Mesenchymal stem cell (in vitro differentiated cells and primary cell): ENCODE results near the gene TMEM87A.

Experiments used
- DNase-seq: peaks from one replicate; pipeline ENCODE4 v3.0.0-alpha.2; 2013
- H2AFZ ChIP-seq: one replicate; pipeline ENCODE4 v1.6.1; 2013; ENCODE audit warnings: low read depth, mild to moderate bottlenecking, control low read depth, inconsistent platforms, low read length, moderate library complexity
- H2AK5ac ChIP-seq: 2 replicates; pipeline ENCODE4 v1.6.1; 2013; ENCODE audit warnings: low read length, moderate library complexity, mild to moderate bottlenecking, inconsistent platforms; ENCODE audit not compliant: severe bottlenecking
- H2BK120ac ChIP-seq: one replicate; pipeline ENCODE4 v1.6.1; 2013; ENCODE audit warnings: low read depth, mild to moderate bottlenecking, inconsistent platforms, low read length, moderate library complexity
- H2BK12ac ChIP-seq, 2 experiments: one replicate each; pipeline ENCODE4 v1.6.1; 2013; ENCODE audit warnings: inconsistent platforms in 2 of 2, low read length in 2 of 2, mild to moderate bottlenecking in 2 of 2, moderate library complexity in 2 of 2, control low read depth in 1 of 2
- H2BK15ac ChIP-seq: one replicate; pipeline ENCODE4 v1.6.1; 2013; ENCODE audit warnings: mild to moderate bottlenecking, low read depth, inconsistent platforms; ENCODE audit not compliant: poor library complexity, severe bottlenecking
- H2BK5ac ChIP-seq: 2 replicates; pipeline ENCODE4 v1.6.1; 2013; ENCODE audit warnings: low read depth, mild to moderate bottlenecking, low read length, control low read depth, inconsistent platforms; ENCODE audit not compliant: poor library complexity, severe bottlenecking
- H3K14ac ChIP-seq, 2 experiments: one replicate each; pipeline ENCODE4 v1.6.1; 2013; ENCODE audit warnings: inconsistent platforms in 2 of 2, low read length in 2 of 2, control low read depth in 1 of 2, mild to moderate bottlenecking in 1 of 2, moderate library complexity in 1 of 2
- H3K18ac ChIP-seq, 2 experiments: one replicate each; pipeline ENCODE4 v1.6.1; 2013; ENCODE audit warnings: inconsistent platforms in 2 of 2, low read length in 2 of 2, control low read depth in 1 of 2, low read depth in 1 of 2, mild to moderate bottlenecking in 1 of 2
- H3K23ac ChIP-seq, 2 experiments: one replicate each; pipeline ENCODE4 v1.6.1; 2013; ENCODE audit warnings: inconsistent platforms in 2 of 2, low read length in 2 of 2, mild to moderate bottlenecking in 2 of 2, moderate library complexity in 2 of 2, control low read depth in 1 of 2
- H3K27ac ChIP-seq: 2 replicates; pipeline ENCODE4 v1.5.1; 2013; ENCODE audit warnings: mild to moderate bottlenecking, moderate library complexity, low read length, control low read depth, inconsistent platforms; ENCODE audit not compliant: poor library complexity, severe bottlenecking
- H3K27me3 ChIP-seq, 2 experiments: 2 replicates each; pipeline versions ENCODE4 v1.6.1 to v1.7.0; 2013; ENCODE audit warnings: low read length in 2 of 2, mild to moderate bottlenecking in 2 of 2, moderate library complexity in 2 of 2, control low read depth in 1 of 2, inconsistent platforms in 1 of 2; ENCODE audit not compliant: control insufficient read depth in 1 of 2, insufficient read depth in 1 of 2
- H3K36me3 ChIP-seq, 2 experiments: 2 replicates each; pipeline versions ENCODE4 v1.6.1 to v1.7.0; 2013; ENCODE audit warnings: low read length in 2 of 2, control low read depth in 1 of 2, inconsistent platforms in 1 of 2, low read depth in 1 of 2, mild to moderate bottlenecking in 1 of 2; ENCODE audit not compliant: insufficient read depth in 2 of 2, control insufficient read depth in 1 of 2
- H3K4ac ChIP-seq, 2 experiments: one replicate each; pipeline ENCODE4 v1.6.1; 2013; ENCODE audit warnings: inconsistent platforms in 2 of 2, low read length in 2 of 2, mild to moderate bottlenecking in 2 of 2, moderate library complexity in 2 of 2, control low read depth in 1 of 2, low read depth in 1 of 2
- H3K4me1 ChIP-seq: 2 replicates; pipeline ENCODE4 v1.6.1; 2013; ENCODE audit warnings: low read depth, low read length, control low read depth; ENCODE audit not compliant: control insufficient read depth, insufficient read depth
- H3K4me2 ChIP-seq: 2 replicates; pipeline ENCODE4 v1.6.1; 2013; ENCODE audit warnings: low read length, mild to moderate bottlenecking, inconsistent platforms; ENCODE audit not compliant: poor library complexity, severe bottlenecking
- H3K4me3 ChIP-seq, 2 experiments: 2 replicates each; pipeline versions ENCODE4 v1.5.1 to v1.7.0; 2013; ENCODE audit warnings: low read length in 2 of 2, mild to moderate bottlenecking in 2 of 2, control low read depth in 1 of 2, low read depth in 1 of 2; ENCODE audit not compliant: insufficient read depth in 1 of 2
- H3K79me1 ChIP-seq: replicated peaks from 2 replicates; pipeline ENCODE4 v1.6.1; 2013; ENCODE audit warnings: mild to moderate bottlenecking, control low read depth, low read length, inconsistent platforms; ENCODE audit not compliant: poor library complexity, severe bottlenecking
- H3K9ac ChIP-seq: 2 replicates; pipeline ENCODE4 v1.7.0; 2013; ENCODE audit warnings: mild to moderate bottlenecking, low read length, moderate library complexity
- H3K9me3 ChIP-seq: 2 replicates; pipeline ENCODE4 v1.7.0; 2013; ENCODE audit warnings: mild to moderate bottlenecking, low read length; ENCODE audit not compliant: control insufficient read depth
- H4K8ac ChIP-seq: one replicate; pipeline ENCODE4 v1.6.1; 2013; ENCODE audit warnings: inconsistent platforms, mild to moderate bottlenecking, low read length, moderate library complexity
- H4K91ac ChIP-seq: one replicate; pipeline ENCODE4 v1.6.1; 2013; ENCODE audit warnings: mild to moderate bottlenecking, low read length, inconsistent platforms
- WGBS: methylation state at CpG from one replicate; pipeline ENCODE4 v1.1.7; 2013; ENCODE audit warnings: mixed read lengths; 5-methylcytosine and 5-hydroxymethylcytosine counted together

TMEM87A gene

GRCh38 chr15:42273900-42274701 lies 868 bp upstream of the TMEM87A start:
- peak overlapping the region; percentile 61 to 80 for H3K4me3 ChIP-seq
- peak overlapping the region; percentile 99 for H3K9ac ChIP-seq
- H3K18ac ChIP-seq, result peak overlapping the region; percentile 82 to 90
- H3K4me2 ChIP-seq, result peak overlapping the region; percentile 68
- H3K4me1 ChIP-seq, result peaks cover 3% of the 10 kb centered on the region
- H3K4ac ChIP-seq, result peak overlapping the region; percentile 37 to 82
- peak overlapping the region; percentile 94 for H4K8ac ChIP-seq
- no peak overlapping the region for H2AFZ ChIP-seq
- peak overlapping the region; percentile 96 for H3K27ac ChIP-seq
- no peak overlapping the region for H3K23ac ChIP-seq
- H2BK5ac ChIP-seq, result peak overlapping the region; percentile 39
- 41% methylated on average over 27 of the region's 27 CpGs for WGBS
- DNase-seq, result peak; percentile 74
- no peaks in the 10 kb centered on the region for H3K9me3 ChIP-seq
- H3K36me3 ChIP-seq, result peaks cover 0 to 27% of the 10 kb centered on the region in 2 experiments
- H2BK15ac ChIP-seq, result no peak overlapping the region
- peaks cover 9% of the 10 kb centered on the region for H3K79me1 ChIP-seq
- H3K27me3 ChIP-seq, result no peaks in the 10 kb centered on the region
- H2AK5ac ChIP-seq, result peak overlapping the region; percentile 24
- H3K14ac ChIP-seq, result no peak overlapping the region
- H2BK12ac ChIP-seq, result no peak overlapping the region
- H2BK120ac ChIP-seq, result peak overlapping the region; percentile 71
- peak overlapping the region; percentile 83 for H4K91ac ChIP-seq

GRCh38 chr15:42270996-42271395 lies 2.2 kb downstream of the TMEM87A start:
- Histone ChIP-seq H3K14ac (no peak overlapping the region), H4K8ac (no peak overlapping the region), H2AFZ (no peak overlapping the region), H3K4me3 (peak overlapping the region in 1 of 2 experiments; percentile 80), H3K36me3 (peaks cover 5 to 40% of the 10 kb centered on the region in 2 experiments), H4K91ac (no peak overlapping the region), H3K4me2 (no peak overlapping the region), H3K9me3 (no peaks in the 10 kb centered on the region), H2BK15ac (no peak overlapping the region), H3K27me3 (no peaks in the 10 kb centered on the region), H2BK5ac (no peak overlapping the region), H3K9ac (peak overlapping the region; percentile 99), H2AK5ac (no peak overlapping the region), H2BK120ac (no peak overlapping the region), H2BK12ac (no peak overlapping the region), H3K27ac (no peak overlapping the region), H3K4ac (no peak overlapping the region), H3K18ac (no peak overlapping the region), H3K79me1 (peaks cover 9% of the 10 kb centered on the region), H3K23ac (no peak overlapping the region), H3K4me1 (peaks cover 3% of the 10 kb centered on the region)
- 87% methylated on average over 5 of the region's 5 CpGs for WGBS
- no peak for DNase-seq

DNA sequence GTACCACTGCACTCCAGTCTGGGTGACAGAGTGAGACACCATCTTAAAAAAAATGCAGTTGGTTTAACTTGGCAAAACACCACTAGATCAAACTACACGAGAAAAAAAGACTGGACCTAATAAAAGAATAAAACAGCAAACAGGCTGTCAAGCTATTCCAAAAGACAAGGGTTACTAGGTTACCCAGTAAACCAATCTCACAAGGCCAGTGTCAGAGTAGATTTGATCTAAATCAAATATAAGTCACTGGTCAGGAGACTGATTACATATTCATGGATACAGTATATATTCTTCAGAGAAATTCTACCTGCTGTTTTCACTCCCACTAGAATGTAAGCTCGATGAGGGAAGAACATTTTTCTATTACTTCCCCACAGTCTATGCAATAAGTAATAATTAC lies 2.7 kb downstream of the TMEM87A start:
- Histone ChIP-seq H3K4me3 (peak overlapping the region in 1 of 2 experiments; percentile 80), H2BK120ac (no peak overlapping the region), H3K9me3 (no peaks in the 10 kb centered on the region), H2AFZ (no peak overlapping the region), H3K14ac (no peak overlapping the region), H3K9ac (peak overlapping the region; percentile 99), H3K18ac (no peak overlapping the region), H2BK12ac (no peak overlapping the region), H3K36me3 (peaks cover 8 to 44% of the 10 kb centered on the region in 2 experiments), H2AK5ac (no peak overlapping the region), H3K23ac (no peak overlapping the region), H3K4ac (no peak overlapping the region), H3K27ac (no peak overlapping the region), H3K4me1 (peaks cover 3% of the 10 kb centered on the region), H2BK5ac (no peak overlapping the region), H4K8ac (no peak overlapping the region), H3K27me3 (no peaks in the 10 kb centered on the region), H3K79me1 (peaks cover 7% of the 10 kb centered on the region), H2BK15ac (no peak overlapping the region), H3K4me2 (no peak overlapping the region), H4K91ac (no peak overlapping the region)
- 50% methylated on average over 2 of the region's 2 CpGs for WGBS
- no peak for DNase-seq

- Histone ChIP-seq H4K8ac (no peak overlapping the region), H3K4me3 (no peak overlapping the region), H3K4me2 (no peak overlapping the region), H4K91ac (no peak overlapping the region), H3K14ac (no peak overlapping the region), H3K27me3 (no peaks in the 10 kb centered on the region), H3K18ac (no peak overlapping the region), H3K27ac (no peak overlapping the region), H3K9ac (no peak overlapping the region), H3K4me1 (peaks cover 1% of the 10 kb centered on the region), H2BK12ac (no peak overlapping the region), H3K79me1 (peaks cover 9% of the 10 kb centered on the region), H2BK15ac (no peak overlapping the region), H2AFZ (no peak overlapping the region), H3K4ac (no peak overlapping the region), H3K9me3 (no peaks in the 10 kb centered on the region), H3K36me3 (peaks cover 12 to 77% of the 10 kb centered on the region in 2 experiments), H2BK5ac (no peak overlapping the region), H3K23ac (no peak overlapping the region), H2BK120ac (no peak overlapping the region), H2AK5ac (no peak overlapping the region)
- no peak for DNase-seq
These were observed 5.9 kb downstream of the TMEM87A start for GRCh38 chr15:42267286-42267685.
